ENCODE measurements around the gene SLCO6A1.

Gene SLCO6A1

GRCh38 chr5:102451082-102451481, 47.7 kb downstream of the SLCO6A1 start:
- no peak for DNase-seq (ENCODE audit: low read depth)
- no peak overlapping the region for H3K4me3 ChIP-seq (ENCODE audit: low read length)
- no peak for TF ChIP-seq CTCF (conservative IDR thresholded peaks at IDR 0.05; ENCODE audit: low read length)

- no peak for DNase-seq (ENCODE audit: low read depth)
- H3K4me3 ChIP-seq (ENCODE audit: low read length), result no peak overlapping the region
- 0 out of 2 replicates have a peak, but pooled peaks have one; percentile 5 for TF ChIP-seq CTCF (conservative IDR thresholded peaks at IDR 0.05; ENCODE audit: low read length)
Measured at GRCh38 chr5:102450313-102450990, 48.3 kb downstream of the SLCO6A1 start.

GRCh38 chr5:102433473-102433872, 65.3 kb downstream of the SLCO6A1 start:
- TF ChIP-seq CTCF (conservative IDR thresholded peaks at IDR 0.05; ENCODE audit: low read length), result no peak
- no peak for DNase-seq (ENCODE audit: low read depth)
- H3K4me3 ChIP-seq (ENCODE audit: low read length), result no peak overlapping the region

GRCh38 chr5:102421647-102422046, 77.2 kb downstream of the SLCO6A1 start:
- H3K4me3 ChIP-seq (ENCODE audit: low read length), result no peak overlapping the region
- DNase-seq (ENCODE audit: low read depth), result no peak
- no peak for TF ChIP-seq CTCF (conservative IDR thresholded peaks at IDR 0.05; ENCODE audit: low read length)

- DNase-seq (ENCODE audit: low read depth), result no peak
- no peak overlapping the region for H3K4me3 ChIP-seq (ENCODE audit: low read length)
- no peak for TF ChIP-seq CTCF (conservative IDR thresholded peaks at IDR 0.05; ENCODE audit: low read length)
Measured at GRCh38 chr5:102418531-102418930, 80.3 kb downstream of the SLCO6A1 start.

GRCh38 chr5:102414448-102414847, 84.4 kb downstream of the SLCO6A1 start:
- no peak for TF ChIP-seq CTCF (conservative IDR thresholded peaks at IDR 0.05; ENCODE audit: low read length)
- no peak for DNase-seq (ENCODE audit: low read depth)
- no peak overlapping the region for H3K4me3 ChIP-seq (ENCODE audit: low read length)

GRCh38 chr5:102388235-102388634, 110.6 kb downstream of the SLCO6A1 start:
- DNase-seq (ENCODE audit: low read depth), result no peak
- TF ChIP-seq CTCF (conservative IDR thresholded peaks at IDR 0.05; ENCODE audit: low read length), result no peak
- H3K4me3 ChIP-seq (ENCODE audit: low read length), result no peak overlapping the region

Measured in AG10803 (cell line).